LoVo (cell line): ENCODE measurements around the gene GNG7.
"Not testable (repeated sequence)": the region's sequence is repeated elsewhere in the genome, so short reads cannot be mapped to it uniquely, and the experiment has no call there.

Experiments
- DNase-seq: peaks from one replicate; pipeline ENCODE4 v3.0.0-alpha.2; 2016; ENCODE audit warnings: low spot score

The GNG7 gene

GRCh38 chr19:2619076-2619475 lies 83.4 kb downstream of the GNG7 start:
- no peak for DNase-seq

GRCh38 chr19:2618611-2619010 lies 83.9 kb downstream of the GNG7 start:
- peak; percentile 23 for DNase-seq

- DNase-seq: no peak
Observed at GRCh38 chr19:2617393-2618165, 84.9 kb downstream of the GNG7 start.

GRCh38 chr19:2616741-2617392 lies 85.6 kb downstream of the GNG7 start:
- DNase-seq: no peak

- no peak for DNase-seq
Observed at GRCh38 chr19:2615782-2616181, 86.7 kb downstream of the GNG7 start.

GRCh38 chr19:2613507-2614295 lies 88.8 kb downstream of the GNG7 start:
- peak; percentile 50 for DNase-seq

- DNase-seq: no peak
Observed at GRCh38 chr19:2612619-2613249, 89.8 kb downstream of the GNG7 start.

- DNase-seq: no peak
Observed at GRCh38 chr19:2611483-2612464, 90.7 kb downstream of the GNG7 start.

- DNase-seq: peak; percentile 91
Observed at GRCh38 chr19:2610637-2611482, 91.6 kb downstream of the GNG7 start.

GRCh38 chr19:2609389-2610116 lies 92.9 kb downstream of the GNG7 start:
- DNase-seq: no peak

- not testable (repeated sequence) for DNase-seq
Observed at GRCh38 chr19:2609034-2609388, 93.5 kb downstream of the GNG7 start.

- no peak for DNase-seq
Observed at GRCh38 chr19:2608602-2608922, 93.9 kb downstream of the GNG7 start.

- DNase-seq: no peak
Observed at GRCh38 chr19:2607712-2608601, 94.5 kb downstream of the GNG7 start.

GRCh38 chr19:2606774-2607173 lies 95.7 kb downstream of the GNG7 start:
- not testable (repeated sequence) for DNase-seq

GRCh38 chr19:2605889-2606288 lies 96.6 kb downstream of the GNG7 start:
- not testable (repeated sequence) for DNase-seq

GRCh38 chr19:2604747-2605329 lies 97.7 kb downstream of the GNG7 start:
- no peak for DNase-seq

- DNase-seq: no peak
Observed at GRCh38 chr19:2603334-2603733, 99.2 kb downstream of the GNG7 start.
